ENCODE measurements around the gene MAG. TPM values are rescaled to one million over a fixed set of nuclear protein-coding genes. Genes with fewer than 3 reads are reported as not detected.

Gene MAG
- polyA plus RNA-seq, 1 donor from 2014 or later = 0.25 TPM

- Mint-ChIP-seq H3K27me3 (peaks cover 2% of the 10 kb centered on the region), H3K36me3 (no peaks in the 10 kb centered on the region), H3K4me3 (no peak overlapping the region), H3K4me1 (peaks cover 12 to 18% (median 16%) of the 10 kb centered on the region in 3 donors), H3K9me3 (no peaks in the 10 kb centered on the region), H3K27ac (no peak overlapping the region)
Observed at GRCh38 chr19:35296644-35297514, 4.9 kb downstream of the MAG start.

DNA sequence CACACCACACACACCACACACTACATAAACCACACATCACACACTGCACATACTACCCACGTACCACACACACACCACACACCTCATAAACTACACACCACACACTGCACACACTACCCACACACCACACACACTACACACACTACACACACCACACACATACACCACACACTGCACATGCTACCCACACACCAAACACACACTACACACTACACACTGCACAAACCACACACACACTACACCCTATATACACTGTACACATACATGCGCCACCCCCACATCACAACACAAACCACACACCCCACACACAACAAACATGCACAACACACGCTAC, 5.5 kb downstream of the MAG start:
- no peak overlapping the region for H3K4me3 Mint-ChIP-seq
- H3K9me3 Mint-ChIP-seq = no peaks in the 10 kb centered on the region
- no peak overlapping the region for H3K27ac Mint-ChIP-seq
- H3K4me1 Mint-ChIP-seq = peaks cover 9 to 15% (median 13%) of the 10 kb centered on the region in 3 donors
- H3K36me3 Mint-ChIP-seq = no peaks in the 10 kb centered on the region
- H3K27me3 Mint-ChIP-seq = peaks cover 2% of the 10 kb centered on the region

DNA sequence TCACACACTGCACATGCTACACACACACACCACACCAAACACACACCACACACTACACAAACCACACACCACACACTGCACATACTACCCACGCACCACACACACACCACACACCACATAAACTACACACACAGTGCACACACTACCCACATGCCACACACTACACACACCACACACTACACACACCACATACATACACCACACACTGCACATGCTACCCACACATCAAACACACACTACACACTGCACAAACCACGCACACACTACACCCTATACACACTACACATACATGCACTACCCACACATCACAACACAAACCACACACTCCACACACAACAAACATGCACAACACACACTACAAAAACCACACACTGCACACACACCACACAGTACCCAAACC, 6.0 kb downstream of the MAG start:
- Mint-ChIP-seq H3K27me3 (peaks cover under 1% of the 10 kb centered on the region), H3K27ac (no peak overlapping the region), H3K9me3 (no peaks in the 10 kb centered on the region), H3K36me3 (no peaks in the 10 kb centered on the region), H3K4me3 (no peak overlapping the region), H3K4me1 (peaks cover 5 to 13% (median 8%) of the 10 kb centered on the region in 3 donors)

GRCh38 chr19:35298561-35298972, 6.6 kb downstream of the MAG start:
- Mint-ChIP-seq H3K27ac (no peak overlapping the region), H3K4me3 (no peak overlapping the region), H3K36me3 (no peaks in the 10 kb centered on the region), H3K27me3 (no peaks in the 10 kb centered on the region), H3K9me3 (no peaks in the 10 kb centered on the region), H3K4me1 (peaks cover 0 to 11% (median 7%) of the 10 kb centered on the region in 3 donors)

- no peak overlapping the region for H3K27ac Mint-ChIP-seq
- no peaks in the 10 kb centered on the region for H3K9me3 Mint-ChIP-seq
- no peak overlapping the region for H3K4me3 Mint-ChIP-seq
- peaks cover 0 to 11% (median 7%) of the 10 kb centered on the region in 3 donors for H3K4me1 Mint-ChIP-seq
- no peaks in the 10 kb centered on the region for H3K36me3 Mint-ChIP-seq
- no peaks in the 10 kb centered on the region for H3K27me3 Mint-ChIP-seq
Observed at GRCh38 chr19:35299523-35300338, 7.8 kb downstream of the MAG start.

- no peaks in the 10 kb centered on the region for H3K9me3 Mint-ChIP-seq
- no peak overlapping the region for H3K27ac Mint-ChIP-seq
- H3K4me1 Mint-ChIP-seq = peaks cover 0 to 13% (median 7%) of the 10 kb centered on the region in 3 donors
- no peaks in the 10 kb centered on the region for H3K36me3 Mint-ChIP-seq
- H3K27me3 Mint-ChIP-seq = no peaks in the 10 kb centered on the region
- no peak overlapping the region for H3K4me3 Mint-ChIP-seq
Observed at GRCh38 chr19:35300339-35300649, 8.3 kb downstream of the MAG start.

DNA sequence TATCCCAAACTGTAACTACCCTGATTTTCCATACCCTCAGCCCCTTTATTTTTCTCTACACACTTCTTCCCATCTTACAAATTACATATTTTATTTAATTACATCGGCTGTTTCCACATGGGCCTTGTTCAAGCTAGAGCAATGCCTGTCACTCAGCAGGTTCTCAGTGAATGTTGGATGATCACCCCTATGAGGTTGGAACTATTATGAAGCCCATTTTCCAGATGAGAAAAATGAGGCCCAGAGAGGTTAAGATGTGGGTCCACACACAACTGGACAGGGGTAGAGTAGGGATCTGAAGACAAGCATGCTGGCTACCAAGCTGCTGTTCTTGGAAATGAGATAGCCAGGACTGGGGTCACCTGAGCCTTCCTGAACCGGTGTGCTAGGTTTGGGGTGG, 10.0 kb downstream of the MAG start:
- Mint-ChIP-seq H3K27ac (no peak overlapping the region), H3K27me3 (no peaks in the 10 kb centered on the region), H3K36me3 (no peaks in the 10 kb centered on the region), H3K4me1 (peaks cover 4 to 11% (median 6%) of the 10 kb centered on the region in 3 donors), H3K4me3 (no peak overlapping the region), H3K9me3 (no peaks in the 10 kb centered on the region)

GRCh38 chr19:35302446-35302845, 10.5 kb downstream of the MAG start:
- Mint-ChIP-seq H3K27me3 (no peaks in the 10 kb centered on the region), H3K4me3 (no peak overlapping the region), H3K27ac (no peak overlapping the region), H3K4me1 (peaks cover 7 to 15% (median 11%) of the 10 kb centered on the region in 3 donors), H3K9me3 (no peaks in the 10 kb centered on the region), H3K36me3 (no peaks in the 10 kb centered on the region)

- Mint-ChIP-seq H3K36me3 (no peaks in the 10 kb centered on the region), H3K27ac (no peak overlapping the region), H3K4me1 (peaks cover 12 to 21% (median 15%) of the 10 kb centered on the region in 3 donors), H3K9me3 (no peaks in the 10 kb centered on the region), H3K27me3 (no peaks in the 10 kb centered on the region), H3K4me3 (no peak overlapping the region)
Observed at GRCh38 chr19:35303357-35303915, 11.5 kb downstream of the MAG start.

DNA sequence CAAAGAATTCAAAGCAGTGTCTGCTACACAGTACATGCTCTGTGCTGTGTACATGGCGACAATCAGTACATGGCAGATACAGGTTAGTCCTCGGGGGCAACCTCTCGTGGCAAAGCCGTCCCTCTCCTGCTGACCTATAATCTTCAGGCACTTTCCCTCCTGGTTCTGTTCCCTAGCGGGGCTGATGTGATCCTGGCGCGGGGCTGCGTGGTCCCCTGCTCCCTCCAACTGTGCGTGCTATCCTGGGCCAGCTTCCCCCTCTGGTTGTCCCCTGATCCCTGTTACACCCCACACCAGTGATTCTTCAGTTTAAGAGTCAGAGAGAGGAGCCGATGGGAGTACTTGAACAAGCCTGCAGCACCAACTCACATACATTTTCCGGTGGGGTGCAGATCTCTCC, 12.1 kb downstream of the MAG start:
- no peak overlapping the region for H3K27ac Mint-ChIP-seq
- H3K27me3 Mint-ChIP-seq = no peaks in the 10 kb centered on the region
- H3K9me3 Mint-ChIP-seq = no peaks in the 10 kb centered on the region
- H3K4me1 Mint-ChIP-seq = peaks cover 17 to 21% (median 21%) of the 10 kb centered on the region in 3 donors
- H3K4me3 Mint-ChIP-seq = no peak overlapping the region
- H3K36me3 Mint-ChIP-seq = no peaks in the 10 kb centered on the region

GRCh38 chr19:35305181-35305580, 13.2 kb downstream of the MAG start:
- H3K4me1 Mint-ChIP-seq = peaks cover 18 to 22% (median 21%) of the 10 kb centered on the region in 3 donors
- no peak overlapping the region for H3K27ac Mint-ChIP-seq
- H3K9me3 Mint-ChIP-seq = no peaks in the 10 kb centered on the region
- H3K27me3 Mint-ChIP-seq = no peaks in the 10 kb centered on the region
- peak overlapping the region in 1 of 4 donors; percentile 30 for H3K4me3 Mint-ChIP-seq
- no peaks in the 10 kb centered on the region for H3K36me3 Mint-ChIP-seq

GRCh38 chr19:35306473-35307246, 14.7 kb downstream of the MAG start:
- H3K36me3 Mint-ChIP-seq = no peaks in the 10 kb centered on the region
- H3K4me1 Mint-ChIP-seq = peaks cover 18 to 23% (median 22%) of the 10 kb centered on the region in 3 donors
- H3K9me3 Mint-ChIP-seq = no peaks in the 10 kb centered on the region
- no peaks in the 10 kb centered on the region for H3K27me3 Mint-ChIP-seq
- peak overlapping the region in 2 of 4 donors; percentile 22 to 81 for H3K4me3 Mint-ChIP-seq
- peak overlapping the region in 2 of 3 donors; percentile 19 to 46 for H3K27ac Mint-ChIP-seq

- Mint-ChIP-seq H3K4me3 (peak overlapping the region in 3 of 4 donors; percentile 30 to 87 (median 73)), H3K4me1 (peaks cover 18 to 23% (median 22%) of the 10 kb centered on the region in 3 donors), H3K27ac (no peak overlapping the region), H3K27me3 (no peaks in the 10 kb centered on the region), H3K9me3 (no peaks in the 10 kb centered on the region), H3K36me3 (no peaks in the 10 kb centered on the region)
Observed at GRCh38 chr19:35307931-35308330, 16.0 kb downstream of the MAG start.

DNA sequence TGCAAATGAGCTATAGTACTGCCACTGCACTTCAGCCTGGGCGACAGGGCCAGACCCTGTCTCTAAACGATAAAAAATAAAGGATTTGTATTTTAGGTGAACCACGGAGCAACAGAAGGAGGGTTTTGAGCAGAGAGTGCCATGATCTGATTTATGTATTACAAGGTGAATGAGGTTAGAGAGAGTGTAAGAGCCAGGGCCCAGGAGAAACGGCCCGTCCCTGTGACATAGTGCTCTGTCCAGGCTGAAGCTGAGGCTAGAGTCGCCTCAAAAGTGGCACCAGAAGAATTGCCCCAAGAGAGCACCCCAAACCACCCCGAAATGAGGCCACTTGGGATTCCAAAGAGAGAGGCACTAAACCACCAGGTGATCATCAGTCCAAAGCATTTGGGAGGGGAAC, 16.9 kb downstream of the MAG start:
- no peaks in the 10 kb centered on the region for H3K9me3 Mint-ChIP-seq
- H3K4me1 Mint-ChIP-seq = peaks cover 18 to 22% (median 20%) of the 10 kb centered on the region in 3 donors
- H3K27me3 Mint-ChIP-seq = no peaks in the 10 kb centered on the region
- peak overlapping the region in 1 of 4 donors; percentile 52 for H3K4me3 Mint-ChIP-seq
- H3K27ac Mint-ChIP-seq = peak overlapping the region in 2 of 3 donors; percentile 9 to 71
- no peaks in the 10 kb centered on the region for H3K36me3 Mint-ChIP-seq
